WTC11 (cell line): ENCODE results near the gene OFD1.

ENCODE experiments used
- AFF4 ChIP-seq: sonication (generic); formaldehyde crosslinking; IDR thresholded peaks from 2 replicates; pipeline ENCODE4 v1.8.1; 2023; ENCODE audit warnings: mild to moderate bottlenecking, missing genetic modification reagents, borderline replicate concordance
- CREB1 ChIP-seq: sonication (generic); formaldehyde crosslinking; IDR thresholded peaks from 2 replicates; pipeline ENCODE4 v1.8.0; 2023; ENCODE audit warnings: mild to moderate bottlenecking, missing genetic modification reagents
- CTCF ChIP-seq: fragments of 200-600 bp; IDR thresholded peaks from 2 replicates; pipeline ENCODE4 v1.8.0; 2022; ENCODE audit warnings: antibody characterized with exemption
- ELF4 ChIP-seq: sonication (generic); formaldehyde crosslinking; IDR thresholded peaks from 2 replicates; pipeline ENCODE4 v1.8.1; 2022; ENCODE audit warnings: low read depth, mild to moderate bottlenecking, moderate library complexity, missing genetic modification reagents
- FOXK1 ChIP-seq: sonication (generic); formaldehyde crosslinking; IDR thresholded peaks from 2 replicates; pipeline ENCODE4 v1.8.0; 2022; ENCODE audit warnings: mild to moderate bottlenecking, moderate library complexity, missing genetic modification reagents
- JUN ChIP-seq: sonication (generic); formaldehyde crosslinking; IDR thresholded peaks from 2 replicates; pipeline ENCODE4 v1.8.0; 2023; ENCODE audit warnings: mild to moderate bottlenecking, missing genetic modification reagents
- RELA ChIP-seq: sonication (generic); formaldehyde crosslinking; IDR thresholded peaks from 2 replicates; pipeline ENCODE4 v1.8.1; 2022; ENCODE audit warnings: missing genetic modification reagents, mild to moderate bottlenecking, borderline replicate concordance
- TF ChIP-seq, protein P1 (sequence below): sonication (generic); formaldehyde crosslinking; IDR thresholded peaks from 2 replicates; pipeline ENCODE4 v1.8.1; 2022; ENCODE audit warnings: low read depth, missing genetic modification reagents, borderline replicate concordance

DNA sequence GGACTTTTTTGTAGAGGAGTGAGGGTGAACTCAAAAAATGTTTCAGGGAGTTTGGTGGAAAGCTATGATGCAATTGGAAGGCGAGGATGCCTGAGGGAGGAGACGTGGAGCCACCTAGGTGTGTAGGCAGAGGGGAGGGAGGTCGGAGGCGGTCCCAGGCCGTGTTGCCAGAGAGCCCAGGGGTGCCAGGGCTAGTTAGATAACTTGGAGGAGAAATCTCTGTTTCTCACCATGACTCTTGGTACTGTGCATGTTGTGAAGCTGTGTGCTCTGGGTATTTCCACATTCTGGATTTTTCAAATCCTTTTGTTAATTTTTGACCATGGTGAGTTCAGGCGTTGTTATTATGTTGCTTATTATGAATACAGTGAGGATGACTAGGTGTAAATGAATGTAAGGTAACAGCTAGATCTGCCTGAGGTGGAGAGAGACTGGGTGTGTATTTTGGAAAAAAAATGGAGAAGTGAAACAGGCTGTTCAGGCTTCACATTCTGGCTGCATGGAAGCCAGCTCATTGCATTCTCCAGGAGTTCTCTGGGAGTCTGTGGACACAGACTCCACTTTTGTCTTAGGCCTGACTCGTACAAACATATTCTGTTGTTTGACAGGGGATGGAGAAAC lies 41.1 kb upstream of the OFD1 start:
- TF ChIP-seq, protein P1, sequence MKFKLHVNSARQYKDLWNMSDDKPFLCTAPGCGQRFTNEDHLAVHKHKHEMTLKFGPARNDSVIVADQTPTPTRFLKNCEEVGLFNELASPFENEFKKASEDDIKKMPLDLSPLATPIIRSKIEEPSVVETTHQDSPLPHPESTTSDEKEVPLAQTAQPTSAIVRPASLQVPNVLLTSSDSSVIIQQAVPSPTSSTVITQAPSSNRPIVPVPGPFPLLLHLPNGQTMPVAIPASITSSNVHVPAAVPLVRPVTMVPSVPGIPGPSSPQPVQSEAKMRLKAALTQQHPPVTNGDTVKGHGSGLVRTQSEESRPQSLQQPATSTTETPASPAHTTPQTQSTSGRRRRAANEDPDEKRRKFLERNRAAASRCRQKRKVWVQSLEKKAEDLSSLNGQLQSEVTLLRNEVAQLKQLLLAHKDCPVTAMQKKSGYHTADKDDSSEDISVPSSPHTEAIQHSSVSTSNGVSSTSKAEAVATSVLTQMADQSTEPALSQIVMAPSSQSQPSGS, result no peak
- TF ChIP-seq CTCF (no peak), ELF4 (no peak), CREB1 (CRISPR knock-in tag) (no peak), FOXK1 (no peak), RELA (CRISPR knock-in tag) (no peak), AFF4 (CRISPR knock-in tag) (no peak), JUN (no peak)
